ENCODE data around the gene AMDHD2. TPM values are rescaled to one million over a fixed set of nuclear protein-coding genes. Genes with fewer than 3 reads are reported as not detected.

AMDHD2 gene
- total RNA-seq, 3 donors from 2014 or later = 27.9 to 57.0 (median 28.2) TPM

DNA sequence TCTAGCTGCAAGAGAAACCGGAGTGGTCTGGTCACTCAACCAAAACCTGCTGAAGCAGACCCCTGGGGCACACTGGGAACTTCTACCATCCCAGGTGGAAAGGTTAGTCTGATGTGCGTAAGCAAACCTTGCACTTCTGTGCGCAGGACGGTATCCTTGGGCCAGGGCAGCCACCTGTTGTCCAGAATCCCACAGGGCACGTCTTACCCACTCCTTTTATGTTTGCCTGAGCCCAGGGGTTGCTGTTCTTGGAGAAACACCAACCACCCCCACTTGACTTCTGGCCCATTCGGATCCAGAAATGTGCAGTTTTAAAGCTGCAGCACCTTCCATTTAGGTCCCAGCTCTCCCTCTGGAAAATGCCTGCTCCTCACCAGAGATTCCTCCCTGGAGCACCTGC, 26.6 kb upstream of the AMDHD2 start:
- Histone ChIP-seq H3K36me3 (no peaks in the 10 kb centered on the region), H3K9me3 (no peaks in the 10 kb centered on the region), H3K4me1 (peaks cover 15 to 16% of the 10 kb centered on the region in 2 donors), H3K27ac (no peak overlapping the region), H3K27me3 (no peaks in the 10 kb centered on the region), H3K4me3 (no peak overlapping the region)
- DNase-seq (ENCODE audit: low spot score in 2 of 2) = no peak
- no peak for TF ChIP-seq POLR2A (IDR thresholded peaks at IDR 0.05)
- no peak for TF ChIP-seq POLR2AphosphoS5 (IDR thresholded peaks at IDR 0.05)
- TF ChIP-seq, protein P1, sequence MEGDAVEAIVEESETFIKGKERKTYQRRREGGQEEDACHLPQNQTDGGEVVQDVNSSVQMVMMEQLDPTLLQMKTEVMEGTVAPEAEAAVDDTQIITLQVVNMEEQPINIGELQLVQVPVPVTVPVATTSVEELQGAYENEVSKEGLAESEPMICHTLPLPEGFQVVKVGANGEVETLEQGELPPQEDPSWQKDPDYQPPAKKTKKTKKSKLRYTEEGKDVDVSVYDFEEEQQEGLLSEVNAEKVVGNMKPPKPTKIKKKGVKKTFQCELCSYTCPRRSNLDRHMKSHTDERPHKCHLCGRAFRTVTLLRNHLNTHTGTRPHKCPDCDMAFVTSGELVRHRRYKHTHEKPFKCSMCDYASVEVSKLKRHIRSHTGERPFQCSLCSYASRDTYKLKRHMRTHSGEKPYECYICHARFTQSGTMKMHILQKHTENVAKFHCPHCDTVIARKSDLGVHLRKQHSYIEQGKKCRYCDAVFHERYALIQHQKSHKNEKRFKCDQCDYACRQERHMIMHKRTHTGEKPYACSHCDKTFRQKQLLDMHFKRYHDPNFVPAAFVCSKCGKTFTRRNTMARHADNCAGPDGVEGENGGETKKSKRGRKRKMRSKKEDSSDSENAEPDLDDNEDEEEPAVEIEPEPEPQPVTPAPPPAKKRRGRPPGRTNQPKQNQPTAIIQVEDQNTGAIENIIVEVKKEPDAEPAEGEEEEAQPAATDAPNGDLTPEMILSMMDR (IDR thresholded peaks at IDR 0.05) = no peak
- intact Hi-C loops (cut with DNase I; ENCODE audit: low total_unique reads) = no loop called here

DNA sequence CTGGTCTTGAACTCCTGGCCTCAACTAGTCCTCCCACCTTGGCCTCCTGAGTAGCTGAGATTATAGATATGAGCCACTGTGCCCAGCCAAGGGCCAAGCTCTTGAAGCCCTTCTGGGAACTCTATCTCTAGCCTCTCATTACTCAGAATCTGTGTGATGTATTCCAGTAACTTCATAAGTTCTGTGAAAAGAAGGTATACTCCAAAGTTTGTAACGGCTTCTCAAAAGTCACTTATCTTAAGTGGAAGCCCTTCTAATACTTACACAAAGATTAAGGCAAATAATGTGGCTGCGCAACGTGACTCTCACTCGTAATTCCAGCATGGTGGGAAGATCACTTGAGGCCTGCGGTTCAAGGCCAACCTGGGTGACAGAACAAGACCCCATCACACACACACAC, 25.6 kb upstream of the AMDHD2 start:
- peaks cover 16 to 20% of the 10 kb centered on the region in 2 donors for H3K4me1 ChIP-seq
- DNase-seq (ENCODE audit: low spot score in 2 of 2) = no peak
- H3K9me3 ChIP-seq = no peaks in the 10 kb centered on the region
- intact Hi-C loops (cut with DNase I; ENCODE audit: low total_unique reads) = no loop called here
- H3K4me3 ChIP-seq = no peak overlapping the region
- H3K27me3 ChIP-seq = no peaks in the 10 kb centered on the region
- no peaks in the 10 kb centered on the region for H3K36me3 ChIP-seq
- TF ChIP-seq POLR2A (IDR thresholded peaks at IDR 0.05) = no peak
- TF ChIP-seq, protein P1 (IDR thresholded peaks at IDR 0.05) = no peak
- TF ChIP-seq POLR2AphosphoS5 (IDR thresholded peaks at IDR 0.05) = no peak
- H3K27ac ChIP-seq = no peak overlapping the region

GRCh38 chr16:2495041-2495440, 25.1 kb upstream of the AMDHD2 start:
- intact Hi-C loops (cut with DNase I; ENCODE audit: low total_unique reads) = no loop called here
- H3K4me1 ChIP-seq = peaks cover 16 to 24% of the 10 kb centered on the region in 2 donors

GRCh38 chr16:2496223-2497115, 23.7 kb upstream of the AMDHD2 start:
- intact Hi-C loops (cut with DNase I; ENCODE audit: low total_unique reads) = no loop called here
- Histone ChIP-seq H3K27me3 (no peaks in the 10 kb centered on the region), H3K27ac (peak overlapping the region; percentile 52 to 70), H3K36me3 (no peaks in the 10 kb centered on the region), H3K4me1 (peaks cover 16 to 24% of the 10 kb centered on the region in 2 donors), H3K4me3 (peak overlapping the region in 2 of 3 donors; percentile 2 to 11), H3K9me3 (no peaks in the 10 kb centered on the region)
- TF ChIP-seq, protein P1 (IDR thresholded peaks at IDR 0.05) = no peak
- TF ChIP-seq POLR2A (IDR thresholded peaks at IDR 0.05) (no peak), POLR2AphosphoS5 (IDR thresholded peaks at IDR 0.05) (peak in 2 of 3 donors; percentile 30 to 33)
- peak; percentile 74 to 88 for DNase-seq (ENCODE audit: low spot score in 2 of 2)

More at GRCh38 chr16:2495041-2495440, 25.1 kb upstream of the AMDHD2 start:
- TF ChIP-seq, protein P1 (IDR thresholded peaks at IDR 0.05) = no peak
- TF ChIP-seq POLR2AphosphoS5 (IDR thresholded peaks at IDR 0.05) = no peak
- TF ChIP-seq POLR2A (IDR thresholded peaks at IDR 0.05) = no peak
- Histone ChIP-seq H3K4me3 (no peak overlapping the region), H3K36me3 (no peaks in the 10 kb centered on the region), H3K27ac (no peak overlapping the region), H3K9me3 (no peaks in the 10 kb centered on the region), H3K27me3 (no peaks in the 10 kb centered on the region)
- DNase-seq (ENCODE audit: low spot score in 2 of 2) = no peak

GRCh38 chr16:2497116-2497630, 23.0 kb upstream of the AMDHD2 start:
- Histone ChIP-seq H3K4me1 (peaks cover 16 to 24% of the 10 kb centered on the region in 2 donors), H3K4me3 (peak overlapping the region in 2 of 3 donors; percentile 17 to 27), H3K36me3 (no peaks in the 10 kb centered on the region), H3K27ac (peak overlapping the region; percentile 52 to 70), H3K27me3 (no peaks in the 10 kb centered on the region), H3K9me3 (no peaks in the 10 kb centered on the region)
- TF ChIP-seq POLR2A (IDR thresholded peaks at IDR 0.05) (no peak), POLR2AphosphoS5 (IDR thresholded peaks at IDR 0.05) (peak in 2 of 3 donors; percentile 16 to 18)
- TF ChIP-seq, protein P1 (IDR thresholded peaks at IDR 0.05) = no peak
- no peak for DNase-seq (ENCODE audit: low spot score in 2 of 2)
- intact Hi-C loops (cut with DNase I; ENCODE audit: low total_unique reads) = no loop called here

Measured in breast epithelium (tissue), 4 donors.